Keratinocyte (primary cell): ENCODE measurements around the gene MYCBP2. TPM values are rescaled to one million over a fixed set of nuclear protein-coding genes. Genes with fewer than 3 reads are reported as not detected.
"Not testable (repeated sequence)": the region's sequence is repeated elsewhere in the genome, so short reads cannot be mapped to it uniquely, and the experiment has no call there.

Source experiments
- DNase-seq: peaks from one replicate; pipeline ENCODE4 v3.0.0-alpha.2; 2011; ENCODE audit warnings: low read depth, missing footprints, low spot score
- FAIRE-seq: peaks from 2 replicates; lab custom pipeline; 2011; peaks lifted over from hg19 to GRCh38; lab: Jason Lieb, UNC
- H2AFZ ChIP-seq: 2 replicates; pipeline ENCODE4 v1.6.0; 2012; ENCODE audit warnings: low read length, control low read depth, inconsistent platforms; ENCODE audit not compliant: control insufficient read depth
- H3K27ac ChIP-seq: 2 replicates; pipeline ENCODE4 v1.5.1; 2011; ENCODE audit warnings: low read length; ENCODE audit not compliant: control insufficient read depth, insufficient read depth
- H3K27me3 ChIP-seq: 3 replicates; pipeline ENCODE4 v1.6.0; 2011; ENCODE audit warnings: low read length; ENCODE audit not compliant: control insufficient read depth, insufficient read depth; ENCODE audit errors: extremely low read depth
- H3K36me3 ChIP-seq, 2 experiments: 2 replicates in 1 of 2; 3 replicates in 1 of 2; pipeline ENCODE4 v1.5.1; 2011; ENCODE audit warnings: low read length in 2 of 2, mild to moderate bottlenecking in 1 of 2; ENCODE audit not compliant: control insufficient read depth in 2 of 2, insufficient read depth in 2 of 2; ENCODE audit errors: extremely low read depth in 1 of 2
- H3K4me1 ChIP-seq: 3 replicates; pipeline ENCODE4 v1.5.1; 2011; ENCODE audit warnings: low read length; ENCODE audit not compliant: control insufficient read depth, insufficient read depth; ENCODE audit errors: extremely low read depth
- H3K4me2 ChIP-seq: 3 replicates; pipeline ENCODE4 v1.6.0; 2011; ENCODE audit warnings: low read depth, low read length; ENCODE audit not compliant: control insufficient read depth, insufficient read depth; ENCODE audit errors: extremely low read depth
- H3K4me3 ChIP-seq, 3 experiments: fragments of 200-600 bp in 1 of 3; sonication (generic) in 1 of 3; 2 replicates in 2 of 3; 3 replicates in 1 of 3; pipeline ENCODE4 v1.5.1; 2011 to 2016; ENCODE audit warnings: low read length in 3 of 3, mild to moderate bottlenecking in 3 of 3, control low read depth in 2 of 3, inconsistent platforms in 1 of 3, low read depth in 1 of 3, mixed read lengths in 1 of 3, mixed run types in 1 of 3, moderate library complexity in 1 of 3; ENCODE audit not compliant: control insufficient read depth in 2 of 3, insufficient read depth in 2 of 3; ENCODE audit errors: extremely low read depth in 1 of 3
- H3K79me2 ChIP-seq: 2 replicates; pipeline ENCODE4 v1.6.0; 2012; ENCODE audit warnings: low read length; ENCODE audit not compliant: control insufficient read depth, insufficient read depth
- H3K9ac ChIP-seq: 3 replicates; pipeline ENCODE4 v1.6.0; 2011; ENCODE audit warnings: low read length; ENCODE audit not compliant: control insufficient read depth, insufficient read depth; ENCODE audit errors: extremely low read depth
- H3K9me1 ChIP-seq: 3 replicates; pipeline ENCODE4 v1.6.0; 2011; ENCODE audit warnings: low read length; ENCODE audit not compliant: control insufficient read depth, insufficient read depth; ENCODE audit errors: extremely low read depth
- H3K9me3 ChIP-seq: 2 replicates; pipeline ENCODE4 v1.5.1; 2012; ENCODE audit warnings: low read depth, low read length; ENCODE audit not compliant: control insufficient read depth
- H4K20me1 ChIP-seq: 3 replicates; pipeline ENCODE4 v1.6.0; 2011; ENCODE audit warnings: low read length; ENCODE audit not compliant: control insufficient read depth, insufficient read depth; ENCODE audit errors: extremely low read depth
- EZH2 ChIP-seq: IDR thresholded peaks from one replicate; pipeline ENCODE4 v1.6.1; 2012; ENCODE audit warnings: inconsistent platforms, mild to moderate bottlenecking, low read length, moderate library complexity
- dilution Hi-C: fragments of 300-500 bp; cut with MboI; formaldehyde crosslinking; loops from one replicate; pipeline ENCODE4 v1.7.0; 2020; ENCODE audit warnings: low sequenced_read_pairs; ENCODE audit not compliant: extremely low pct_ligation_motif_present
- polyA plus RNA-seq, 5 experiments: library from polyadenylated mRNA; depleted of rRNA in 3 of 5; stranded (reverse) in 3 of 5; stranded (forward) in 1 of 5; unstranded in 1 of 5; fragments of >200 nt; gene quantifications; 1 replicate in 1 of 5; 2 replicates in 3 of 5; 3 replicates in 1 of 5; pipeline versions ENCODE4 v1.2.1 to v1.2.3, GENCODE V29; 2011 to 2012; ENCODE audit warnings: missing spikeins in 2 of 5, low read depth in 1 of 5, low replicate concordance in 1 of 5
- TF ChIP-seq, protein P1 (sequence below), 3 experiments: IDR thresholded peaks in 1 of 3; conservative IDR thresholded peaks in 1 of 3; optimal IDR thresholded peaks in 1 of 3; 2 replicates in 2 of 3; 3 replicates in 1 of 3; pipeline versions ENCODE3 to v1.5.1; 2011; ENCODE audit warnings: low read length in 3 of 3, mild to moderate bottlenecking in 3 of 3, moderate library complexity in 2 of 3, control low read depth in 1 of 3, inconsistent platforms in 1 of 3; ENCODE audit not compliant: insufficient read depth in 2 of 3; ENCODE audit errors: extremely low read depth in 1 of 3

Gene MYCBP2
- polyA plus RNA-seq, 1 donor (not counting 4 experiments of a cell fraction or from before 2014, with no cell fraction given), result 43.8 TPM

GRCh38 chr13:77350811-77351210 lies 23.9 kb upstream of the MYCBP2 start:
- no peak for DNase-seq
- H2AFZ ChIP-seq, result no peak overlapping the region
- H3K4me2 ChIP-seq, result no peak overlapping the region
- no peaks in the 10 kb centered on the region for H3K9me1 ChIP-seq
- no peak overlapping the region for H3K4me3 ChIP-seq
- no peak for FAIRE-seq
- H4K20me1 ChIP-seq, result no peaks in the 10 kb centered on the region
- dilution Hi-C loops, result no loop called here
- no peak overlapping the region for H3K9ac ChIP-seq
- no peaks in the 10 kb centered on the region for H3K4me1 ChIP-seq
- H3K36me3 ChIP-seq, result no peaks in the 10 kb centered on the region
- no peaks in the 10 kb centered on the region for H3K9me3 ChIP-seq
- TF ChIP-seq EZH2, result no peak
- TF ChIP-seq, protein P1, sequence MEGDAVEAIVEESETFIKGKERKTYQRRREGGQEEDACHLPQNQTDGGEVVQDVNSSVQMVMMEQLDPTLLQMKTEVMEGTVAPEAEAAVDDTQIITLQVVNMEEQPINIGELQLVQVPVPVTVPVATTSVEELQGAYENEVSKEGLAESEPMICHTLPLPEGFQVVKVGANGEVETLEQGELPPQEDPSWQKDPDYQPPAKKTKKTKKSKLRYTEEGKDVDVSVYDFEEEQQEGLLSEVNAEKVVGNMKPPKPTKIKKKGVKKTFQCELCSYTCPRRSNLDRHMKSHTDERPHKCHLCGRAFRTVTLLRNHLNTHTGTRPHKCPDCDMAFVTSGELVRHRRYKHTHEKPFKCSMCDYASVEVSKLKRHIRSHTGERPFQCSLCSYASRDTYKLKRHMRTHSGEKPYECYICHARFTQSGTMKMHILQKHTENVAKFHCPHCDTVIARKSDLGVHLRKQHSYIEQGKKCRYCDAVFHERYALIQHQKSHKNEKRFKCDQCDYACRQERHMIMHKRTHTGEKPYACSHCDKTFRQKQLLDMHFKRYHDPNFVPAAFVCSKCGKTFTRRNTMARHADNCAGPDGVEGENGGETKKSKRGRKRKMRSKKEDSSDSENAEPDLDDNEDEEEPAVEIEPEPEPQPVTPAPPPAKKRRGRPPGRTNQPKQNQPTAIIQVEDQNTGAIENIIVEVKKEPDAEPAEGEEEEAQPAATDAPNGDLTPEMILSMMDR (optimal IDR thresholded peaks at IDR 0.05 in 1 of 3, IDR thresholded peaks at IDR 0.05 in 1 of 3, conservative IDR thresholded peaks at IDR 0.05 in 1 of 3; ENCODE audit: extremely low read depth in 1 of 3, insufficient read depth in 2 of 3, low read length in 3 of 3), result no peak
- H3K27me3 ChIP-seq, result no peaks in the 10 kb centered on the region
- H3K79me2 ChIP-seq, result no peaks in the 10 kb centered on the region
- no peak overlapping the region for H3K27ac ChIP-seq

GRCh38 chr13:77349365-77349764 lies 22.5 kb upstream of the MYCBP2 start:
- H3K4me2 ChIP-seq, result no peak overlapping the region
- dilution Hi-C loops, result no loop called here
- no peaks in the 10 kb centered on the region for H3K79me2 ChIP-seq
- H2AFZ ChIP-seq, result no peak overlapping the region
- DNase-seq, result no peak
- H4K20me1 ChIP-seq, result no peaks in the 10 kb centered on the region
- no peak for FAIRE-seq
- H3K9ac ChIP-seq, result no peak overlapping the region
- H3K27ac ChIP-seq, result no peak overlapping the region
- no peak for TF ChIP-seq EZH2
- TF ChIP-seq, protein P1 (optimal IDR thresholded peaks at IDR 0.05 in 1 of 3, IDR thresholded peaks at IDR 0.05 in 1 of 3, conservative IDR thresholded peaks at IDR 0.05 in 1 of 3; ENCODE audit: extremely low read depth in 1 of 3, insufficient read depth in 2 of 3, low read length in 3 of 3), result no peak
- no peak overlapping the region for H3K4me3 ChIP-seq
- no peaks in the 10 kb centered on the region for H3K9me1 ChIP-seq
- H3K36me3 ChIP-seq, result no peaks in the 10 kb centered on the region
- no peaks in the 10 kb centered on the region for H3K27me3 ChIP-seq
- H3K9me3 ChIP-seq, result no peaks in the 10 kb centered on the region
- H3K4me1 ChIP-seq, result no peaks in the 10 kb centered on the region

GRCh38 chr13:77347351-77347750 lies 20.5 kb upstream of the MYCBP2 start:
- H3K4me2 ChIP-seq, H2AFZ ChIP-seq, FAIRE-seq, H3K79me2 ChIP-seq, DNase-seq, H3K9me1 ChIP-seq, H3K9me3 ChIP-seq, H3K4me3 ChIP-seq, H3K4me1 ChIP-seq, H3K27ac ChIP-seq, H3K9ac ChIP-seq, dilution Hi-C loops, H4K20me1 ChIP-seq, H3K27me3 ChIP-seq, H3K36me3 ChIP-seq: not testable (repeated sequence)
